Loucy (cell line): ENCODE results near the gene ZNF423.

ENCODE experiments used
- EZH2phosphoT487 ChIP-seq: fragments of 200-600 bp; IDR thresholded peaks from 2 replicates; pipeline ENCODE4 v1.6.1; 2018; ENCODE audit warnings: antibody characterized with exemption, mild to moderate bottlenecking, moderate library complexity, borderline replicate concordance
- TF ChIP-seq, protein P1 (sequence below): fragments of 200-600 bp; sonication (generic); conservative IDR thresholded peaks from 2 replicates; pipeline ENCODE4 v1.5.1; 2014; ENCODE audit warnings: mild to moderate bottlenecking, antibody characterized with exemption, low read length

DNA sequence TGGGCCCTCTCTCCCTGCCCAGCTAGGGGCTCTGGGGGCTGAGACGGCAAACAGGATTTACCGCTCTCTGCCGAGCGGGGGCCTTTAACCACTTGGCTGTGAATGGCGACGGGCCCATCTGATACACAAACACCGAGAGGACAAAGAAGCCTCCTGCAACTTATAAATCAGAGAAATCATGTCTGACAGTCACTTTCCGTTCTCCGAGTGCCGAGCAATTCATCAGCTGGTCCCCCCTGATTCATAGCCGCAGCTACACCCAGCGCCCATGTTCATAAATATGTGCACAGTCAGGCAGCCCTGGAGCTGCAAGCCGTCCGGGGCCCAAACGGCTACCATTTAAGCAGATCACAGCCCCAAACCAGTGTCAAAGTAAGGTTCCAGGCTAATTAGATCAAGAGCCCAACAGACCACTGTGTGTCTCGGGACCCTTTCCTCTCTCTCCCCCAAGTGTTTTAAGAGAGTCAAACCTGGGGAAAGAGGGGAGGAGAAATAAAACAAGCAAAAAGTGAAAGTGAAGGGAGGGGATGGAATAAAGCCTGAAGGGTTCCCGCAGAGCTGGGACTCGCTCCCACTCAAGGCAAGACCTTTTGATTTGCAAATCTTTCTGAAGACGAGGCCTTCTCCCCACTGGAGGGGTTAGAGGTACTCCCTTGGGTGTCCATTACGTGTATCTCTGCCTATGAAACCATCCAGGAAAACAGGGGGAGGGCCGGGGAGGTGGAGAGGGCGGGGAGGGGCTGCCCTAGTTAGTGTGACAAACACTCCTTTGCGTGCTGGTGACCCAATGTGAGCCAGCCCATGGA is 327.6 kb downstream of the ZNF423 start:
- TF ChIP-seq, protein P1, sequence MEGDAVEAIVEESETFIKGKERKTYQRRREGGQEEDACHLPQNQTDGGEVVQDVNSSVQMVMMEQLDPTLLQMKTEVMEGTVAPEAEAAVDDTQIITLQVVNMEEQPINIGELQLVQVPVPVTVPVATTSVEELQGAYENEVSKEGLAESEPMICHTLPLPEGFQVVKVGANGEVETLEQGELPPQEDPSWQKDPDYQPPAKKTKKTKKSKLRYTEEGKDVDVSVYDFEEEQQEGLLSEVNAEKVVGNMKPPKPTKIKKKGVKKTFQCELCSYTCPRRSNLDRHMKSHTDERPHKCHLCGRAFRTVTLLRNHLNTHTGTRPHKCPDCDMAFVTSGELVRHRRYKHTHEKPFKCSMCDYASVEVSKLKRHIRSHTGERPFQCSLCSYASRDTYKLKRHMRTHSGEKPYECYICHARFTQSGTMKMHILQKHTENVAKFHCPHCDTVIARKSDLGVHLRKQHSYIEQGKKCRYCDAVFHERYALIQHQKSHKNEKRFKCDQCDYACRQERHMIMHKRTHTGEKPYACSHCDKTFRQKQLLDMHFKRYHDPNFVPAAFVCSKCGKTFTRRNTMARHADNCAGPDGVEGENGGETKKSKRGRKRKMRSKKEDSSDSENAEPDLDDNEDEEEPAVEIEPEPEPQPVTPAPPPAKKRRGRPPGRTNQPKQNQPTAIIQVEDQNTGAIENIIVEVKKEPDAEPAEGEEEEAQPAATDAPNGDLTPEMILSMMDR = no peak
- TF ChIP-seq EZH2phosphoT487 = no peak
